ENCODE measurements around the gene PARD3B. TPM values are rescaled to one million over a fixed set of nuclear protein-coding genes. Genes with fewer than 3 reads are reported as not detected.

The PARD3B gene
- total RNA-seq, 4 donors from 2014 or later: 27.8 to 39.3 (median 33.7) TPM

- DNase-seq (ENCODE audit: low spot score): no peak
- no peak for ATAC-seq (ENCODE audit: low FRiP score)
- TF ChIP-seq CTCF (IDR thresholded peaks at IDR 0.05): no peak
Measured at GRCh38 chr2:205032093-205032551, 486.8 kb downstream of the PARD3B start.

GRCh38 chr2:205033431-205033830 is 488.2 kb downstream of the PARD3B start:
- DNase-seq (ENCODE audit: low spot score) (no peak), ATAC-seq (ENCODE audit: low FRiP score) (no peak)
- no peak for TF ChIP-seq CTCF (IDR thresholded peaks at IDR 0.05)

GRCh38 chr2:205034034-205034433 is 488.8 kb downstream of the PARD3B start:
- no peak for DNase-seq (ENCODE audit: low spot score)
- ATAC-seq (ENCODE audit: low FRiP score): no peak
- TF ChIP-seq CTCF (IDR thresholded peaks at IDR 0.05): no peak

GRCh38 chr2:205040323-205040722 is 495.0 kb downstream of the PARD3B start:
- ATAC-seq (ENCODE audit: low FRiP score) (no peak), DNase-seq (ENCODE audit: low spot score) (no peak)
- TF ChIP-seq CTCF (IDR thresholded peaks at IDR 0.05): no peak

- no peak for ATAC-seq (ENCODE audit: low FRiP score)
- TF ChIP-seq CTCF (IDR thresholded peaks at IDR 0.05): no peak
Measured at GRCh38 chr2:205041472-205042130, 496.3 kb downstream of the PARD3B start.

GRCh38 chr2:205043285-205043684 is 498.0 kb downstream of the PARD3B start:
- TF ChIP-seq CTCF (IDR thresholded peaks at IDR 0.05): no peak
- no peak for ATAC-seq (ENCODE audit: low FRiP score)

More at GRCh38 chr2:205041472-205042130, 496.3 kb downstream of the PARD3B start:
- DNase-seq (ENCODE audit: low spot score): no peak

GRCh38 chr2:205045706-205046105 is 500.4 kb downstream of the PARD3B start:
- ATAC-seq (ENCODE audit: low FRiP score) (no peak), DNase-seq (ENCODE audit: low spot score) (no peak)
- TF ChIP-seq CTCF (IDR thresholded peaks at IDR 0.05): no peak

More at GRCh38 chr2:205043285-205043684, 498.0 kb downstream of the PARD3B start:
- DNase-seq (ENCODE audit: low spot score): no peak

Data from omental fat pad (tissue), 4 donors.